Esophagus squamous epithelium (tissue), 5 donors: Measurements from ENCODE around the gene TNKS1BP1. TPM values are rescaled to one million over a fixed set of nuclear protein-coding genes. Genes with fewer than 3 reads are reported as not detected.

Source experiments
- DNase-seq: peaks from one replicate; lab custom pipeline; 2025; lab: John Stamatoyannopoulos, UW
- H3K27ac ChIP-seq, 4 donors: fragments of 200-600 bp; sonication (generic); one replicate each; pipeline ENCODE4 v1.5.1; 2016 to 2019; ENCODE audit warnings: mild to moderate bottlenecking in 1 of 4
- H3K27me3 ChIP-seq, 4 donors: fragments of 200-600 bp; sonication (generic); 1 replicate in 3 of 4; 2 replicates in 1 of 4; pipeline versions ENCODE4 v1.5.1 to v1.6.0; 2017 to 2021; ENCODE audit warnings: antibody characterized with exemption in 1 of 4
- H3K36me3 ChIP-seq, 3 donors: fragments of 200-600 bp; sonication (generic); one replicate each; pipeline ENCODE4 v1.5.1; 2016 to 2019
- H3K4me1 ChIP-seq, 3 donors: fragments of 200-600 bp; sonication (generic); one replicate each; pipeline ENCODE4 v1.5.1; 2017 to 2019
- H3K4me3 ChIP-seq, 4 donors: fragments of 200-600 bp; sonication (generic); 1 replicate in 3 of 4; 2 replicates in 1 of 4; pipeline ENCODE4 v1.5.1; 2016 to 2019; ENCODE audit warnings: mild to moderate bottlenecking in 2 of 4, moderate library complexity in 1 of 4
- H3K9me3 ChIP-seq, 3 donors: fragments of 200-600 bp; sonication (generic); one replicate each; pipeline ENCODE4 v1.5.1; 2016 to 2019
- CTCF ChIP-seq, 6 experiments: fragments of 450-650 bp in 4 of 6; fragments of 200-600 bp in 2 of 6; sonication (generic) in 2 of 6; IDR thresholded peaks; one replicate each; pipeline ENCODE4 v1.5.1; 2016 to 2019; ENCODE audit warnings: antibody characterized with exemption in 6 of 6, mild to moderate bottlenecking in 4 of 6, moderate library complexity in 4 of 6
- POLR2A ChIP-seq, 4 donors: fragments of 450-650 bp; IDR thresholded peaks; one replicate each; pipeline ENCODE4 v1.6.1; 2017; ENCODE audit warnings: antibody characterized with exemption in 4 of 4, mild to moderate bottlenecking in 4 of 4, moderate library complexity in 3 of 4
- WGBS, 2 donors: methylation state at CpG; one replicate each; pipeline ENCODE4 v1.1.5; 2018; 5-methylcytosine and 5-hydroxymethylcytosine counted together
- intact Hi-C: fragments of 100-400 bp; cut with DNase I; formaldehyde crosslinking; loops from one replicate; pipeline ENCODE4 v1.15.0; 2022
- total RNA-seq, 4 donors: library from RNA; depleted of rRNA; stranded (reverse); fragments of >200 nt; gene quantifications; one replicate each; pipeline ENCODE4 v1.1.0, GENCODE V29; 2016
- donor health status: DM: yes; HTN: yes; CAD: no.

TNKS1BP1 gene
- total RNA-seq, 4 donors from 2014 or later, result 94.6 to 212 (median 124) TPM

- no peak for TF ChIP-seq POLR2A (IDR thresholded peaks at IDR 0.05)
- no peak for TF ChIP-seq CTCF (IDR thresholded peaks at IDR 0.05)
- H3K27me3 ChIP-seq, result no peaks in the 10 kb centered on the region
- peaks cover 0 to 10% (median 8%) of the 10 kb centered on the region in 3 donors for H3K9me3 ChIP-seq
- peak overlapping the region in 2 of 4 donors; percentile 68 to 69 for H3K27ac ChIP-seq
- H3K4me1 ChIP-seq, result peaks cover 15 to 34% (median 15%) of the 10 kb centered on the region in 3 donors
- no peaks in the 10 kb centered on the region for H3K36me3 ChIP-seq
- DNase-seq, result no peak
- H3K4me3 ChIP-seq, result no peak overlapping the region
- WGBS, 2 donors, result 54 to 55% methylated on average over 3 of the region's 3 CpGs
- intact Hi-C loops, result no loop called here
Observed at GRCh38 chr11:57275582-57275981, 49.2 kb downstream of the TNKS1BP1 start.

- Histone ChIP-seq H3K9me3 (peaks cover 0 to 10% (median 8%) of the 10 kb centered on the region in 3 donors), H3K27me3 (no peaks in the 10 kb centered on the region), H3K4me3 (no peak overlapping the region), H3K27ac (peak overlapping the region in 2 of 4 donors; percentile 54 to 68), H3K4me1 (peaks cover 15 to 33% (median 15%) of the 10 kb centered on the region in 3 donors), H3K36me3 (no peaks in the 10 kb centered on the region)
- DNase-seq, result no peak
- 22 to 25% methylated on average over 1 of the region's 1 CpG for WGBS, 2 donors
- no peak for TF ChIP-seq CTCF (IDR thresholded peaks at IDR 0.05)
- intact Hi-C loops, result no loop called here
Observed at GRCh38 chr11:57274904-57275498, 49.8 kb downstream of the TNKS1BP1 start.

GRCh38 chr11:57273448-57274058 is 51.2 kb downstream of the TNKS1BP1 start:
- Histone ChIP-seq H3K27ac (no peak overlapping the region), H3K36me3 (no peaks in the 10 kb centered on the region), H3K4me1 (peaks cover 10 to 41% (median 19%) of the 10 kb centered on the region in 3 donors), H3K27me3 (no peaks in the 10 kb centered on the region), H3K4me3 (no peak overlapping the region), H3K9me3 (peaks cover 0 to 10% (median 8%) of the 10 kb centered on the region in 3 donors)
- intact Hi-C loops, result no loop called here
- TF ChIP-seq POLR2A (IDR thresholded peaks at IDR 0.05) (no peak), CTCF (IDR thresholded peaks at IDR 0.05) (no peak)
- 54 to 74% methylated on average over 4 of the region's 4 CpGs for WGBS, 2 donors
- DNase-seq, result no peak

- H3K27me3 ChIP-seq, result no peaks in the 10 kb centered on the region
- H3K9me3 ChIP-seq, result peaks cover 0 to 14% (median 8%) of the 10 kb centered on the region in 3 donors
- 29 to 31% methylated on average over 2 to 3 of the region's 3 CpGs for WGBS, 2 donors
- intact Hi-C loops, result no loop called here
- peaks cover 0 to 20% (median 4%) of the 10 kb centered on the region in 3 donors for H3K4me1 ChIP-seq
- H3K4me3 ChIP-seq, result no peak overlapping the region
- no peak for DNase-seq
- H3K27ac ChIP-seq, result peak overlapping the region in 1 of 4 donors; percentile 41
- TF ChIP-seq CTCF (IDR thresholded peaks at IDR 0.05) (no peak), POLR2A (IDR thresholded peaks at IDR 0.05) (no peak)
- no peaks in the 10 kb centered on the region for H3K36me3 ChIP-seq
Observed at GRCh38 chr11:57269571-57270021, 55.2 kb downstream of the TNKS1BP1 start.

- Histone ChIP-seq H3K27me3 (no peaks in the 10 kb centered on the region), H3K9me3 (peaks cover 0 to 4% (median 0%) of the 10 kb centered on the region in 3 donors), H3K27ac (no peak overlapping the region), H3K36me3 (no peaks in the 10 kb centered on the region), H3K4me1 (peaks cover 0 to 14% (median 4%) of the 10 kb centered on the region in 3 donors), H3K4me3 (no peak overlapping the region)
- TF ChIP-seq CTCF (IDR thresholded peaks at IDR 0.05), result no peak
- no peak for TF ChIP-seq POLR2A (IDR thresholded peaks at IDR 0.05)
- no peak for DNase-seq
- intact Hi-C loops, result no loop called here
Observed at GRCh38 chr11:57266157-57266556, 58.6 kb downstream of the TNKS1BP1 start.
